C4-2B (cell line): ENCODE measurements around the gene GGN.

Experiments
- H3K27ac ChIP-seq: fragments of 450-650 bp; 2 replicates; pipeline ENCODE4 v1.5.1; 2017
- CTCF ChIP-seq: fragments of 450-650 bp; conservative IDR thresholded peaks from 2 replicates; pipeline ENCODE4 v1.5.1; 2017; ENCODE audit warnings: mild to moderate bottlenecking
- ZFX ChIP-seq: fragments of 450-650 bp; IDR thresholded peaks from 2 replicates; pipeline ENCODE4 v1.6.1; 2017

GGN gene

GRCh38 chr19:38401148-38401547, 13.3 kb upstream of the GGN start:
- TF ChIP-seq CTCF (no peak), ZFX (no peak)
- H3K27ac ChIP-seq = no peak overlapping the region

- no peak overlapping the region for H3K27ac ChIP-seq
- no peak for TF ChIP-seq ZFX
- TF ChIP-seq CTCF = no peak
Observed at GRCh38 chr19:38400361-38400760, 12.5 kb upstream of the GGN start.

GRCh38 chr19:38399537-38399936, 11.7 kb upstream of the GGN start:
- no peak overlapping the region for H3K27ac ChIP-seq
- TF ChIP-seq CTCF (no peak), ZFX (no peak)

GRCh38 chr19:38399081-38399480, 11.2 kb upstream of the GGN start:
- TF ChIP-seq CTCF (no peak), ZFX (no peak)

DNA sequence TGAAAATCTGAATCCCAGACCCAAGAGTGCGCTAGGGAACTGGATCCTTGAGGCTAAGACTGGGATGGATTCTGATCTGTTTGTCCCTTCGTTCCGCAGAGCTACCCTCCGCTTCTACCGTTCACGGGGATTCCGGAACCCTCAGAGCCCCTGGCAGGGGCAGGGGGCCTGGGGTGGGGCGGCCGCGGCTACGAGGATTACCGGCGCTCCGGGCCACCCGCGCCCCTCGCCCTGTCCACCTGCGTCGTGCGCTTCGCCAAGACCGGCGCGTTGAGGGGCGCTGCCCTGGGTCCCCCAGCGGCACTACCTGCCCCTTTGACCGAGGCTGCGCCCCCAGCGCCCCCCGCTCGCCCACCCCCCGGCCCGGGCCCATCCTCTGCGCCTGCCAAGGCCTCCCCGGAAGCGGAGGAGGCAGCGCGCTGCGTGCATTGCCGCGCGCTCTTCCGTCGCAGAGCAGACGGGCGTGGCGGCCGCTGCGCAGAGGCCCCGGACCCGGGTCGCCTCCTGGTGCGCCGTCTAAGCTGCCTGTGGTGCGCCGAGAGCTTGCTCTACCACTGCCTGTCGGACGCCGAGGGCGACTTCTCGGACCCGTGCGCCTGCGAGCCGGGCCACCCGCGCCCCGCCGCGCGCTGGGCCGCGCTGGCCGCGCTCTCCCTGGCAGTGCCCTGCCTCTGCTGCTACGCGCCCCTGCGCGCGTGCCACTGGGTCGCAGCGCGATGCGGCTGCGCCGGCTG, 7.7 kb upstream of the GGN start:
- TF ChIP-seq CTCF (no peak), ZFX (no peak)
- no peak overlapping the region for H3K27ac ChIP-seq

More at GRCh38 chr19:38399081-38399480, 11.2 kb upstream of the GGN start:
- H3K27ac ChIP-seq = no peak overlapping the region

DNA sequence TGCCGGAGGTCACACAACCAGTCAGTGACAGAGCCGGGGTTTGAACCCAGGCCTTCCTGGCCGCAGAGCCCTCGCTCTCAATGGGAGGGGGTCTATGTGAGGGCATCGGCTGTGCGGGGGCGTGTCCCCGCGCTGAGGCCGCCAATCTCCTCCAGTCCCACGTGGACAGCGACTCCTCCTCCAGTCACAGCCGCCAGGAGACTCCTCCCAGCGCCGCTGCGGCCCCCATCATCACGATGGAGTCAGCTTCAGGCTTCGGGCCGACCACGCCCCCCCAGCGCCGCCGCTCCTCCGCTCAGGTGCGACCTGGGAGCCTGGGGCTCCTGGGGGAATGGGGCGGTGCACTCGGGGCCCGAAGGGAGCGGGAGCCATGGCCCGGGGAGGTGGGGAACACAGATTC, 6.7 kb upstream of the GGN start:
- no peak for TF ChIP-seq ZFX
- no peak for TF ChIP-seq CTCF
- H3K27ac ChIP-seq = no peak overlapping the region

DNA sequence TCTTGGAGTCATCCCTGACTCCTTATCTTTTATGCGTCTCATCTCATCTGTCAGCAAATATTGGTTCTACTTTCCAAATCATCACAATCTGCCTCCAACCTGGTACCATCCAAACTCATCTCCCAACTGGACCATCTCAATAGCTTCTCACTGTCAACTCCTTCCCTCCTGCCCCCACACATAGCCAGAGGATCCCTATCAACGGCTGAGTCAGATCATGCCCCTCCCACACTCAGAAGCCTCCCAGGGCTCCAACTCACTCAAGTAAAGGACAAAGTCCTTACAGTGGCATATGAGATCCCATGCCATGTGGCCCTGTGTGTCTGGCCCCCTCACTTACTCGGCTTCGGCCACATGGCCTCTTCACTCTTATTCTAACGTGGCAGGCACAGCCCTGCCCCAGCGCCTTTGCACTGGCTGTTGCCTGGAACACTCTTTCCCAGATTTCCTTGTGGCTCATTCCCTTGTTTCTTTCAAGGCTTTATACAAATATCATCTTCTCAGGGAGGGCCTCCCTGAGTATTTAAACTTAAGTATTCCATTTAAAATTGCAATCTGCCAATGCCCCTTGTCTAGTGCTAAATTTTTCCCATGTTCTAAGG, 5.0 kb upstream of the GGN start:
- H3K27ac ChIP-seq = no peak overlapping the region
- no peak for TF ChIP-seq ZFX
- TF ChIP-seq CTCF = no peak
